KG1 (cell line): ENCODE measurements around the gene CRNN.

ENCODE experiments used
- DNase-seq: peaks from one replicate; lab custom pipeline; 2025; lab: John Stamatoyannopoulos, UW

CRNN gene

GRCh38 chr1:152413909-152414308 is at the start of gene CRNN:
TSS of gene CRNN (minus strand) at chr1:152414263. CDS start at chr1:152412233, 2,030 bp downstream.
- no peak for DNase-seq

GRCh38 chr1:152462636-152463035 is 48.6 kb upstream of the CRNN start:
- no peak for DNase-seq

GRCh38 chr1:152461544-152461943 is 47.5 kb upstream of the CRNN start:
- peak; percentile 42 for DNase-seq

- DNase-seq: no peak
These were observed 46.5 kb upstream of the CRNN start for GRCh38 chr1:152460529-152460899.

- DNase-seq: peak; percentile 66
These were observed 45.8 kb upstream of the CRNN start for GRCh38 chr1:152459596-152460528.

- peak; percentile 73 for DNase-seq
These were observed 44.5 kb upstream of the CRNN start for GRCh38 chr1:152458384-152459185.

GRCh38 chr1:152457561-152457960 is 43.5 kb upstream of the CRNN start:
- DNase-seq: no peak

GRCh38 chr1:152457071-152457470 is 43.0 kb upstream of the CRNN start:
- DNase-seq: no peak

- DNase-seq: no peak
These were observed 37.2 kb upstream of the CRNN start for GRCh38 chr1:152451254-152451653.

GRCh38 chr1:152449661-152450060 is 35.6 kb upstream of the CRNN start:
- DNase-seq: no peak

- DNase-seq: no peak
These were observed 34.4 kb upstream of the CRNN start for GRCh38 chr1:152448496-152448895.

GRCh38 chr1:152448095-152448494 is 34.0 kb upstream of the CRNN start:
- no peak for DNase-seq

- no peak for DNase-seq
These were observed 33.4 kb upstream of the CRNN start for GRCh38 chr1:152447484-152447883.

GRCh38 chr1:152444045-152444444 is 30.0 kb upstream of the CRNN start:
- DNase-seq: no peak

- DNase-seq: no peak
These were observed 28.7 kb upstream of the CRNN start for GRCh38 chr1:152442765-152443164.

- no peak for DNase-seq
These were observed 28.2 kb upstream of the CRNN start for GRCh38 chr1:152442301-152442700.

GRCh38 chr1:152441756-152442155 is 27.7 kb upstream of the CRNN start:
- no peak for DNase-seq

GRCh38 chr1:152440635-152441471 is 26.8 kb upstream of the CRNN start:
- DNase-seq: peak; percentile 37

GRCh38 chr1:152436593-152437496 is 22.8 kb upstream of the CRNN start:
- DNase-seq: no peak

GRCh38 chr1:152427458-152427857 is 13.4 kb upstream of the CRNN start:
- no peak for DNase-seq

GRCh38 chr1:152426731-152427130 is 12.7 kb upstream of the CRNN start:
- DNase-seq: no peak
